DMS 273 (cell line): ENCODE results near the gene HEATR1.
"Not testable (repeated sequence)": the region's sequence is repeated elsewhere in the genome, so short reads cannot be mapped to it uniquely, and the experiment has no call there.

Source experiments
- DNase-seq: peaks from one replicate; lab custom pipeline; 2025; ENCODE audit not compliant: unreplicated experiment; lab: John Stamatoyannopoulos, UW

The HEATR1 gene, protein sequence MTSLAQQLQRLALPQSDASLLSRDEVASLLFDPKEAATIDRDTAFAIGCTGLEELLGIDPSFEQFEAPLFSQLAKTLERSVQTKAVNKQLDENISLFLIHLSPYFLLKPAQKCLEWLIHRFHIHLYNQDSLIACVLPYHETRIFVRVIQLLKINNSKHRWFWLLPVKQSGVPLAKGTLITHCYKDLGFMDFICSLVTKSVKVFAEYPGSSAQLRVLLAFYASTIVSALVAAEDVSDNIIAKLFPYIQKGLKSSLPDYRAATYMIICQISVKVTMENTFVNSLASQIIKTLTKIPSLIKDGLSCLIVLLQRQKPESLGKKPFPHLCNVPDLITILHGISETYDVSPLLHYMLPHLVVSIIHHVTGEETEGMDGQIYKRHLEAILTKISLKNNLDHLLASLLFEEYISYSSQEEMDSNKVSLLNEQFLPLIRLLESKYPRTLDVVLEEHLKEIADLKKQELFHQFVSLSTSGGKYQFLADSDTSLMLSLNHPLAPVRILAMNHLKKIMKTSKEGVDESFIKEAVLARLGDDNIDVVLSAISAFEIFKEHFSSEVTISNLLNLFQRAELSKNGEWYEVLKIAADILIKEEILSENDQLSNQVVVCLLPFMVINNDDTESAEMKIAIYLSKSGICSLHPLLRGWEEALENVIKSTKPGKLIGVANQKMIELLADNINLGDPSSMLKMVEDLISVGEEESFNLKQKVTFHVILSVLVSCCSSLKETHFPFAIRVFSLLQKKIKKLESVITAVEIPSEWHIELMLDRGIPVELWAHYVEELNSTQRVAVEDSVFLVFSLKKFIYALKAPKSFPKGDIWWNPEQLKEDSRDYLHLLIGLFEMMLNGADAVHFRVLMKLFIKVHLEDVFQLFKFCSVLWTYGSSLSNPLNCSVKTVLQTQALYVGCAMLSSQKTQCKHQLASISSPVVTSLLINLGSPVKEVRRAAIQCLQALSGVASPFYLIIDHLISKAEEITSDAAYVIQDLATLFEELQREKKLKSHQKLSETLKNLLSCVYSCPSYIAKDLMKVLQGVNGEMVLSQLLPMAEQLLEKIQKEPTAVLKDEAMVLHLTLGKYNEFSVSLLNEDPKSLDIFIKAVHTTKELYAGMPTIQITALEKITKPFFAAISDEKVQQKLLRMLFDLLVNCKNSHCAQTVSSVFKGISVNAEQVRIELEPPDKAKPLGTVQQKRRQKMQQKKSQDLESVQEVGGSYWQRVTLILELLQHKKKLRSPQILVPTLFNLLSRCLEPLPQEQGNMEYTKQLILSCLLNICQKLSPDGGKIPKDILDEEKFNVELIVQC (N-terminal part only)

DNA sequence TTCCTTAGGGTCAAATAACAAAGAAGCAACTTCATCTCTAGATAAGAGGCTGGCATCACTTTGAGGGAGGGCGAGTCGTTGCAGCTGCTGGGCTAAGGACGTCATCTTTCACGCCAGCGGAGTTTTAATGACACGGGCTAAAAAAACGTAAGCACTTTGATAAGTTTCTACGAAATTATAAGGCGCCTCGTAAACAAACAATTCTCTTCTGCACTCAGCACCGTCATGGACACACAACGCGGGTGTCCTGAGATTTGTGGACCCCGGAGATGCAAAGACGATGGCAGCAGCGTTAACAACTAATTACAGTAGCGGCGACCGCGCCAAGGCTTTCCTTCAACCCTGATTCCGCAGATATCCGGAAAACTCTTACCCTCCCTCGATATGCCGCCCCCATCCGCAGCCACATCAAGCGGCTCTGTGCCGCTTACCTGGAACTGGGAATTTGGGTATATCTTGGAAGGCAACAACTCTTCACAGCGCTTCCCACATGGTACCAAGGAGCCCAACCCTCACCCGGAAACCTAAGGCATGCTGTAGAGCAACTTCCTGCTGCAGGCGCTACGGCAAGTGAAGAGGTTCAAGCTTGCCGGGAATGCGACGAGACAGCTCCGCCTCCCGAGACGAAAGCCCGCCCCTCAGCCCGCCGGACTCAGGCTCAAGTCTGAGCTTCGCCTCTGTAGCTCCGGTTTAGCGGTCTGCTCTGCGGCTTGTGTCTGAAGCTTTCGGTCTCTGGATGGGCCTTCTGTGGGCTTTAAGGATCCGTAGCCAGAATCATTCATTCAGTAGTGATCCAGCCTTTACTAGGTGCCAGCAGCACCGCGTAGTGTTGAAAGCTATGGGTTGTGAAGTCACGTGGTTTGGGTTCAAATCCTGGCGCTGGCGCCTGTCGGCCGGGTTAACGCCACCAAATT lies at the start of gene HEATR1:
Gene HEATR1 (minus strand): TSS at position 526 of the 914 bp plus-strand sequence. CDS start 421 bp downstream, at position 105.
- DNase-seq: peak; percentile 98

DNA sequence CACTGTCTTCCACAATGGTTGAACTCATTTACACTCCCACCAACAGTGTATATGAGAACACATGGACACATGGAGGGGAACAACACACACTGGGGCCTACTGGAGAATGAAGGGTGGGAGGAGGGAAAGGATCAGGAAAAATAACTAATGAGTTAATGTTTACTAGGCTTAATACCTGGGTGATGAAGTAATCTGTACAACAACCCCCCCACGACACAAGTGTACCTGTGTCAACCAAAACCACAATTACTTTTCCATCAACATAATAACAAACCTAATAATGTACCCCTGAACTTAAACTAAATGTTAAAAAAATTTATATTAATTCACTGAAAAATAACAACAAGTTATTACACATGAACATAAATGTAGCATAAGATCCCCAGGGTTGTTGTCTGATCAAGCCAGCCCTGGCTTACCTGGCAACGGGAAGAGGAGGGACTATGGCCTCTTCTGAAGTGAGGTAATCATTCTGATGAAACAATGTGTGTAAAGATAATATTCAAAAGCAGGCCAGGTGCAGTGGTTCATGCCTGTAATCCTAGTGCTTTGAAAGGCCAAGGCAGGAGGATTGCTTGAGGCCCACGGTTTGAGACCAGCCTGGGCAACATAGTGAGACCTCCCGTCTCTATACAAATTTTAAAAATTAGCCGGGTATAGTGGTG lies 40.8 kb upstream of the HEATR1 start:
- DNase-seq: no peak

- DNase-seq: no peak
Observed at GRCh38 chr1:236642763-236643162, 38.4 kb upstream of the HEATR1 start.

- DNase-seq: peak; percentile 13
Observed at GRCh38 chr1:236639686-236640085, 35.4 kb upstream of the HEATR1 start.

DNA sequence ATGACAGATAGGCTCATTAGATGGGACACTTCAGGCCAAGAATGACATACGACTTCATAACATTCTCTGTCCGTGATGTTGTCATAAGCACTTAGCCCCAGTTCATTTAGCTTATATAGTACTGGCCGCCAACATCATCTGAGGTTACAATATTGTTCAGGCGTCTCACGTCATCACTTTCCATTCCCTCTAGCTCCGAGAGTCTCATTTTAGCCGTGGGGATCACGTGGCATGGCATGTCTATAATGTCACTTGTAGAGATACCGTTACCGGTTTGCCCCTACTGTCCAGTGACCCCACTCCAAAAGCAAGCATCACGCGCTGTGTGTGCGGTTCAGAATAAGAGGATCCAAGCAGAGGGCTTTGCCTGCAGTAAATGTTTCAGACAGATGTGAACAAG lies 34.6 kb upstream of the HEATR1 start:
- DNase-seq: no peak

DNA sequence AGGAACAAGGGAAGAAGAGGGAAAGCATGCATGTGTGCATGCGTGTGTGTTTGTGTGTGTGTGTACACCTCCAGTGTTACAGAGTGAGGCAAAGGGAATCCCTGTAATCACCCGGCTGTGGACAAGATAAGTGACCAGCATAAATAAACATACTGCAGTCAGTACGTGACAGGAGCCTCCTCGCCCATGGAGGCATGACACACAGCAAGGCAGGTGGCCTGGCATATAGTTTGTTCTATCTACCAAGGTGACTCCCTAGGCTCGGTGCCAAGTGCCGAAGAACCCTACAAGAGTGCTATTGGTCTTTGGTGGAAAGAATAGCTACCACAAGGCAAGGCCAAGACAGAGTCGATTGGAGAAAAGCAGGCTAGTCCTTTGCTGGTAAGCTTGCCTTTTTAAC lies 31.7 kb upstream of the HEATR1 start:
- no peak for DNase-seq

GRCh38 chr1:236627727-236628408 lies 23.6 kb upstream of the HEATR1 start:
- no peak for DNase-seq

GRCh38 chr1:236623371-236624166 lies 19.3 kb upstream of the HEATR1 start:
- DNase-seq: no peak

GRCh38 chr1:236622407-236622806 lies 18.1 kb upstream of the HEATR1 start:
- no peak for DNase-seq

DNA sequence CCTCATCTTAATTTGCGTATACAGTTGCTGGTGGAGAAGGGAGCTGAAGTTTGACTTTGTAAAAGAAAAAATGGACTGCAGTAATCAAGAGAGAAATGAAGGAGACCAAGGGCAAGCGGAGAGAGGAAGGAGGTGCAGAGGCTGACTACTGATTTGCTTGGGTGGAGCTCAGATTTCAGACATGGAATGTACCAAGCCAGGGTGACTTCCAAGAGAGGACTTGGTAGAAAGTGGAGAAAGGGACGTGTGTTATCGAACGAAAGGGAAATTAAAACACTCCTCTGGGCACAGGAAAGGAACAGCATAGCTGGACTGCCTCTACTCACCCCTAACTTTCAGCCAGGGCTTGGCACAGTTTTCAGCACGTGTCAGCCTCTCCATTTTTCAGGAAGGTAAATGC lies 15.1 kb upstream of the HEATR1 start:
- DNase-seq: no peak

DNA sequence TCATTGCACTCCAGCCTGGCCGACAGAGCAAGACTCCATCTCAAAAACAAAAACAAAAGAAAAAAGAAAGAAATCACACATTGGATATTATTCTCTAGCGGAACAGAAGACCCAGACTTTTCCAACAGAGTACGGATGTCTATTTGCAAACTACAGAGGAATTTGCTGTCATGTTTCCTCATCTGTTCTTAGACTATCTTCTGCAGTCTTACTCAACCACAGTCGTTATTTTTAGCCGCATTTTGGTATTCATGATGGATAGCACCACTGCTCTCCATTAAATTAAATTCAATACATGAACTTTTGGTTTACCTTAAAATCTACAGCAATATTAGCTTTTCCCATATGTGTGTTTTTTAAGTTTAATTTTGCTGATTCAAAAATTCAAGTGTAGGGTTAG lies 14.2 kb upstream of the HEATR1 start:
- no peak for DNase-seq

DNA sequence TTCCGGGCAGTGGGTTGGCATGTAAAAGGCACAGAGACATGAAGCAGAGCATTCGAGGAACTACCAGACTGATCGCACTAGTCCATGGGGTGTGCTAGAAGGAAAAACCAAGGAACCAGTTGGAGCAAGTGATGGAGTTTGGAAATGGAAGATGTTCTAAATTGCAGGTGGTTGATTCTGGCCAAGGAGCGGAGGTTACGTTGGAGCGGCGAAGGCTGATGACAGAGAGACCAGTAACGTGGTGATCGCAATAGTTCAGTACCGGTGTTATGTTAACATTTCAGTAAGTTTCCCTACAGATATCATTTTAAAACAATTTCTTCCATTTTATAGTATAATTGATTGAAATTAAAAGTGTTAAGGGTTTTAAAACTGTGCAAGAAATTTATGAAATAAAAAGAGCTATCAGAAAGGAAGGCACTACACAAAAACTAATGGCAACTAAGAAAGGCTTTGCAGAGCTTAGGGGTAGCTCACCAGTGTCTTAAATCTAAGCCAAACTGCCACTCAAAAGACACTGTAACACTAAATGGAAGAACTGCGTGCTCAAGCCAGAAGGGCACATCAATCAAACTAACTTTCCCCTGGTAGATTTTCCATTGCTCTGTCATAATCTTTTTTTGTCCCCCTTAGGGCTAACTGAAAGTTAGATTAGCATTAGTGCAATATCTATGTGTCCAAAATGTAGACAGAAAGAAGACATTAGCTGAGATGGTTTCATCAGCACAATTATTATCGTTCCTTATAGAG lies 11.3 kb upstream of the HEATR1 start:
- DNase-seq: no peak

- DNase-seq: no peak
Observed at GRCh38 chr1:236612349-236612748, 8.0 kb upstream of the HEATR1 start.

- DNase-seq: peak; percentile 82
Observed at GRCh38 chr1:236608930-236609726, 4.8 kb upstream of the HEATR1 start.

DNA sequence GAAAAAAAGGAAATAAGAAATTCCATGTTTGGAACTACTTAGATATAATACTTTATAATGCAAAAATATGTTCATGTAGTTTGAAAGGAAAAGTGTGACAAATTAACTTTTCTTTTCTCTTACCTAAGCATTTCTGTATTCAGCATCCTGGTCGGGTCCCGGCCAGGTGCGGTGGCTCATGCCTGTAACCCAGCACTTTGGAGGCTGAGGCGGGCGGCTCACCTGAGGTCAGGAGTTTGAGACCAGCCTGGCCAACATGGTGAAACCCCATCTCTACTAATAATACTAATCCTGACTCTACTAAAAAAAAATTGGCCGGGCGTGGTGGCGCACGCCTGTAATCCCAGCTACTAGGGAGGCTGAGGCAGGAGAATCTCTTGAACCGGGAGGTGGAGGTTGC lies 3.3 kb upstream of the HEATR1 start:
- DNase-seq: not testable (repeated sequence)

GRCh38 chr1:236604905-236605806 lies 840 bp upstream of the HEATR1 start:
- DNase-seq: peak; percentile 6
